Caco-2 (cell line): ENCODE results near the gene BICDL2. TPM values are rescaled to one million over a fixed set of nuclear protein-coding genes. Genes with fewer than 3 reads are reported as not detected.

Source experiments
- BruUV-seq: library from RNA; stranded (reverse); fragments of 400-500 nt; replicated peaks from 2 replicates; lab custom pipeline; 2021; lab: Mats Ljungman, UMichigan
- CTCF ChIA-PET: fragments of 300-600 bp; sonication (Branson Sonifier 250); formaldehyde crosslinking; loops from one replicate; lab custom pipeline; 2022; ENCODE audit warnings: antibody characterized with exemption; lab: Charles Lee
- POLR2A ChIA-PET: fragments of 300-600 bp; sonication (Branson Sonifier 250); formaldehyde crosslinking; loops from one replicate; lab custom pipeline; 2022; ENCODE audit warnings: antibody characterized with exemption; lab: Charles Lee
- DNase-seq, 2 experiments: peaks; one replicate each; pipeline versions ENCODE4 v3.0.0 to v3.0.0-alpha.2; 2020 to 2022
- H3K27me3 ChIP-seq: replicated peaks from 2 replicates; pipeline ENCODE4 v1.6.0; 2011; ENCODE audit warnings: low read length; ENCODE audit not compliant: control insufficient read depth, insufficient read depth
- H3K36me3 ChIP-seq: 2 replicates; pipeline ENCODE4 v1.5.1; 2011; ENCODE audit warnings: low read length; ENCODE audit not compliant: control insufficient read depth, insufficient read depth
- H3K4me1 ChIP-seq: fragments of 250-450 bp; sonication (Bioruptor Pico); 2 replicates; pipeline ENCODE4 v1.5.1; 2020; ENCODE audit warnings: mild to moderate bottlenecking
- H3K4me3 ChIP-seq: 2 replicates; pipeline ENCODE4 v1.5.1; 2011; ENCODE audit warnings: low read depth, mild to moderate bottlenecking, control low read depth, low read length
- H3K9me3 ChIP-seq: fragments of 250-450 bp; sonication (Bioruptor Pico); 2 replicates; pipeline ENCODE4 v1.5.1; 2020; ENCODE audit warnings: mild to moderate bottlenecking, moderate library complexity
- H3K27ac Mint-ChIP-seq: one replicate; pipeline ENCODE4 v1.8.0; 2022; ENCODE audit warnings: mixed read lengths; ENCODE audit not compliant: unreplicated experiment
- H3K27me3 Mint-ChIP-seq: one replicate; pipeline ENCODE4 v1.8.0; 2022; ENCODE audit warnings: mixed read lengths; ENCODE audit not compliant: insufficient read depth, unreplicated experiment
- H3K36me3 Mint-ChIP-seq: one replicate; pipeline ENCODE4 v1.8.0; 2022; ENCODE audit warnings: mild to moderate bottlenecking, mixed read lengths; ENCODE audit not compliant: insufficient read depth, unreplicated experiment
- H3K4me1 Mint-ChIP-seq: one replicate; pipeline ENCODE4 v1.8.0; 2022; ENCODE audit warnings: low read depth, mixed read lengths; ENCODE audit not compliant: unreplicated experiment
- H3K4me3 Mint-ChIP-seq: one replicate; pipeline ENCODE4 v1.8.0; 2022; ENCODE audit warnings: mild to moderate bottlenecking, moderate library complexity, mixed read lengths; ENCODE audit not compliant: unreplicated experiment
- H3K9me3 Mint-ChIP-seq: one replicate; pipeline ENCODE4 v1.8.0; 2022; ENCODE audit warnings: mixed read lengths; ENCODE audit not compliant: unreplicated experiment
- intact Hi-C: fragments of 100-400 bp; cut with micrococcal nuclease; formaldehyde crosslinking; loops from one replicate; pipeline ENCODE4 v1.10.0; 2022; ENCODE audit not compliant: unreplicated experiment
- total RNA-seq: library from RNA; stranded (reverse); gene quantifications from 2 replicates; pipeline ENCODE4 v1.2.3, GENCODE V29; 2022
- TF ChIP-seq, protein P1 (sequence below), 2 experiments: fragments of 200-600 bp in 1 of 2; IDR thresholded peaks; 1 replicate in 1 of 2; 2 replicates in 1 of 2; pipeline versions ENCODE4 v1.5.1 to v1.8.0; 2011 to 2022; ENCODE audit warnings: antibody characterized with exemption in 1 of 2, control low read depth in 1 of 2, inconsistent platforms in 1 of 2, low read depth in 1 of 2, low read length in 1 of 2, mild to moderate bottlenecking in 1 of 2, moderate library complexity in 1 of 2; ENCODE audit not compliant: insufficient read depth in 1 of 2, severe bottlenecking in 1 of 2, unreplicated experiment in 1 of 2

BICDL2 gene
- total RNA-seq, 1 experiment from 2014 or later: 10.6 TPM

GRCh38 chr16:3027489-3027795 lies 9.3 kb downstream of the BICDL2 start:
- Mint-ChIP-seq H3K9me3 (no peaks in the 10 kb centered on the region), H3K4me3 (no peak overlapping the region), H3K27ac (peak overlapping the region; percentile 50), H3K27me3 (no peaks in the 10 kb centered on the region), H3K36me3 (peaks cover 64% of the 10 kb centered on the region), H3K4me1 (peaks cover 21% of the 10 kb centered on the region)
- Histone ChIP-seq H3K27me3 (no peaks in the 10 kb centered on the region), H3K4me1 (peaks cover 21% of the 10 kb centered on the region), H3K9me3 (no peaks in the 10 kb centered on the region), H3K36me3 (peaks cover 6% of the 10 kb centered on the region), H3K4me3 (no peak overlapping the region)
- POLR2A ChIA-PET: interaction anchor here (0.6 to 2.0 kb wide), 6 partner anchors 11 to 345 kb away, joined by 4 to 15 read pairs (median 4); partner anchors contain the start of gene PKMYT1
- BruUV-seq: TSS peak; percentile 22
- intact Hi-C loops: no loop called here
- TF ChIP-seq, protein P1, sequence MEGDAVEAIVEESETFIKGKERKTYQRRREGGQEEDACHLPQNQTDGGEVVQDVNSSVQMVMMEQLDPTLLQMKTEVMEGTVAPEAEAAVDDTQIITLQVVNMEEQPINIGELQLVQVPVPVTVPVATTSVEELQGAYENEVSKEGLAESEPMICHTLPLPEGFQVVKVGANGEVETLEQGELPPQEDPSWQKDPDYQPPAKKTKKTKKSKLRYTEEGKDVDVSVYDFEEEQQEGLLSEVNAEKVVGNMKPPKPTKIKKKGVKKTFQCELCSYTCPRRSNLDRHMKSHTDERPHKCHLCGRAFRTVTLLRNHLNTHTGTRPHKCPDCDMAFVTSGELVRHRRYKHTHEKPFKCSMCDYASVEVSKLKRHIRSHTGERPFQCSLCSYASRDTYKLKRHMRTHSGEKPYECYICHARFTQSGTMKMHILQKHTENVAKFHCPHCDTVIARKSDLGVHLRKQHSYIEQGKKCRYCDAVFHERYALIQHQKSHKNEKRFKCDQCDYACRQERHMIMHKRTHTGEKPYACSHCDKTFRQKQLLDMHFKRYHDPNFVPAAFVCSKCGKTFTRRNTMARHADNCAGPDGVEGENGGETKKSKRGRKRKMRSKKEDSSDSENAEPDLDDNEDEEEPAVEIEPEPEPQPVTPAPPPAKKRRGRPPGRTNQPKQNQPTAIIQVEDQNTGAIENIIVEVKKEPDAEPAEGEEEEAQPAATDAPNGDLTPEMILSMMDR (IDR thresholded peaks at IDR 0.05; ENCODE audit: insufficient read depth in 1 of 2, low read depth in 1 of 2, low read length in 1 of 2, severe bottlenecking in 1 of 2, unreplicated experiment in 1 of 2): no peak
- no peak for DNase-seq
- CTCF ChIA-PET: interaction anchor here (0.7 to 2.6 kb wide), 16 partner anchors 7 to 153 kb away, joined by 3 to 89 read pairs (median 4); partner anchors contain the start of genes PAQR4 and TNFRSF12A

DNA sequence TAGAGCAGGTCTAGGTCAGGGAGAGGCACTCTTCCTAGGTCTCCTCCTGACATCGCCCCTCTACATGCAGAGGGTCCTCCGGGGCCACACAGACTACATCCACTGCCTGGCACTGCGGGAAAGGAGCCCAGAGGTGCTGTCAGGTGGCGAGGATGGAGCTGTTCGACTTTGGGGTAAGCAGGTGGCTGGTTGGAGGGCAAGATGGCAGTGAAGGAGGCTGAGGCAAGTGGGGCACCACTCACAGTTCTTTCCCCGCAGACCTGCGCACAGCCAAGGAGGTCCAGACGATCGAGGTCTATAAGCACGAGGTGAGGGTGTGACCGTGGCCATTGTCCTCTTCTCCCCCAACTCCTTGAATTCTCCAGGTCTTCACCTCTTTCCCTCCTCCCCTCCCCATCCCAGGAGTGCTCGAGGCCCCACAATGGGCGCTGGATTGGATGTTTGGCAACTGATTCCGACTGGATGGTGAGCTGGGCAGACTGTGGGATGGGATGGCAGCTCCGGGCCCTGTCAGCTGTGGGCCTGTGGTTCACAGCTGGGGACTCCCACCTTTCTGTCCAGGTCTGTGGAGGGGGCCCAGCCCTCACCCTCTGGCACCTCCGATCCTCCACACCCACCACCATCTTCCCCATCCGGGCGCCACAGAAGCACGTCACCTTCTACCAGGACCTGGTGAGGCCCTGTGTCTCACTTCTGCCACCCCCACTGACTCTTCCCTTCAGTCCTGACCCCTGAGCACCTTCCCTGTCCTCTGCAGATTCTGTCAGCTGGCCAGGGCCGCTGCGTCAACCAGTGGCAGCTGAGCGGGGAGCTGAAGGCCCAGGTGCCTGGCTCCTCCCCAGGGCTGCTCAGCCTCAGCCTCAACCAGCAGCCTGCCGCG lies 9.9 kb downstream of the BICDL2 start:
- ChIA-PET POLR2A (interaction anchor here (0.6 to 2.0 kb wide), 4 partner anchors 11 to 346 kb away, joined by 4 to 15 read pairs (median 4); no protein-coding TSS in a partner anchor), CTCF (interaction anchor here (0.7 to 2.6 kb wide), 6 partner anchors 7 to 96 kb away, joined by 3 to 89 read pairs (median 12); partner anchors contain the start of genes PAQR4 and TNFRSF12A)
- Mint-ChIP-seq H3K27ac (peak overlapping the region; percentile 50), H3K9me3 (no peaks in the 10 kb centered on the region), H3K4me1 (peaks cover 24% of the 10 kb centered on the region), H3K36me3 (peaks cover 70% of the 10 kb centered on the region), H3K4me3 (no peak overlapping the region), H3K27me3 (no peaks in the 10 kb centered on the region)
- peaks cover 24% of the 10 kb centered on the region for H3K4me1 ChIP-seq
- intact Hi-C loops: no loop called here
- no TSS peak for BruUV-seq
- H3K27me3 ChIP-seq: no peaks in the 10 kb centered on the region
- H3K36me3 ChIP-seq: peaks cover 6% of the 10 kb centered on the region
- DNase-seq: no peak
- no peak overlapping the region for H3K4me3 ChIP-seq
- TF ChIP-seq, protein P1 (IDR thresholded peaks at IDR 0.05; ENCODE audit: insufficient read depth in 1 of 2, low read depth in 1 of 2, low read length in 1 of 2, severe bottlenecking in 1 of 2, unreplicated experiment in 1 of 2): no peak
- H3K9me3 ChIP-seq: no peaks in the 10 kb centered on the region

GRCh38 chr16:3026003-3026378 lies 10.8 kb downstream of the BICDL2 start:
- ChIA-PET POLR2A (no interaction called here), CTCF (no interaction called here)
- Mint-ChIP-seq H3K27me3 (no peaks in the 10 kb centered on the region), H3K27ac (no peak overlapping the region), H3K36me3 (peaks cover 78% of the 10 kb centered on the region), H3K9me3 (no peaks in the 10 kb centered on the region), H3K4me1 (peaks cover 24% of the 10 kb centered on the region), H3K4me3 (no peak overlapping the region)
- Histone ChIP-seq H3K27me3 (no peaks in the 10 kb centered on the region), H3K9me3 (no peaks in the 10 kb centered on the region), H3K4me3 (no peak overlapping the region), H3K4me1 (peaks cover 24% of the 10 kb centered on the region), H3K36me3 (peaks cover 8% of the 10 kb centered on the region)
- no peak for DNase-seq
- TF ChIP-seq, protein P1 (IDR thresholded peaks at IDR 0.05; ENCODE audit: insufficient read depth in 1 of 2, low read depth in 1 of 2, low read length in 1 of 2, severe bottlenecking in 1 of 2, unreplicated experiment in 1 of 2): no peak
- intact Hi-C loops: no loop called here
- BruUV-seq: no TSS peak
